GM12801 (cell line): ENCODE results near the gene CEP44.

ENCODE experiments used
- CTCF ChIP-seq: IDR thresholded peaks from one replicate; pipeline ENCODE4 v1.5.1; 2011; ENCODE audit warnings: control low read depth; ENCODE audit not compliant: insufficient read length; ENCODE audit errors: extremely low read depth

Gene CEP44

GRCh38 chr4:174303687-174304086, 20.0 kb downstream of the CEP44 start:
- TF ChIP-seq CTCF: no peak

GRCh38 chr4:174304664-174305063, 21.0 kb downstream of the CEP44 start:
- no peak for TF ChIP-seq CTCF

GRCh38 chr4:174305961-174306360, 22.2 kb downstream of the CEP44 start:
- no peak for TF ChIP-seq CTCF

- TF ChIP-seq CTCF: no peak
Measured at GRCh38 chr4:174307694-174308093, 24.0 kb downstream of the CEP44 start.

- TF ChIP-seq CTCF: no peak
Measured at GRCh38 chr4:174312993-174313392, 29.3 kb downstream of the CEP44 start.

GRCh38 chr4:174314274-174314673, 30.6 kb downstream of the CEP44 start:
- TF ChIP-seq CTCF: no peak

GRCh38 chr4:174314770-174315169, 31.1 kb downstream of the CEP44 start:
- no peak for TF ChIP-seq CTCF

GRCh38 chr4:174316546-174316945, 32.8 kb downstream of the CEP44 start:
- TF ChIP-seq CTCF: no peak
